KOPT-K1 (cell line): ENCODE results near the gene AKAP6.

Experiments
- H3K27ac ChIP-seq: fragments of 200-600 bp; sonication (generic); 2 replicates; pipeline ENCODE4 v1.5.1; 2016; ENCODE audit warnings: antibody characterized with exemption, mild to moderate bottlenecking, low read depth, low read length; ENCODE audit not compliant: poor library complexity, severe bottlenecking
- H3K36me3 ChIP-seq: fragments of 200-600 bp; sonication (generic); 2 replicates; pipeline ENCODE4 v1.5.1; 2017; ENCODE audit warnings: antibody characterized with exemption, mild to moderate bottlenecking, low read length, moderate library complexity; ENCODE audit not compliant: insufficient read depth
- H3K9me3 ChIP-seq: fragments of 200-600 bp; sonication (generic); 2 replicates; pipeline ENCODE4 v1.5.1; 2017; ENCODE audit warnings: antibody characterized with exemption, low read length, mild to moderate bottlenecking; ENCODE audit not compliant: insufficient read depth, poor library complexity, severe bottlenecking

Gene AKAP6

DNA sequence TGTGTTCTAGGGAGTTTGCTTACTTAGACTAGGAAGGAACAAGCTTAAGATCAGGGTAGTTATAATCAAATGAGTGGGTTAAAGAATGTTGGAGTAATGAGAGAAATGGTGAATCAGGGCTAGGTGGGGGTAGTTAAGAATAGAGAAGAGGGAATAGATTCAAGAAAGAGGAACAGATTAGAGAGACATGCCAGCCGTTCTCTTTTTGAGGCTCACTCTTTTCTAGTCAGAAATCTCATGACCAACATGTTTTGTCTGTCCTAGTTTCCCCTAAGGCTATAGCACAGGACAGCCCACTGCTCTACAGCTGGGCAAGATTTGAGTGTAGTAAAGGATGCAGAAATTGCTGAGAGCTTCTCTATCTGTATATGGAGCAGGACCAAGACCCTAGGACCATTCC is 258.4 kb downstream of the AKAP6 start:
- Histone ChIP-seq H3K36me3 (no peaks in the 10 kb centered on the region), H3K9me3 (no peaks in the 10 kb centered on the region), H3K27ac (no peak overlapping the region)

DNA sequence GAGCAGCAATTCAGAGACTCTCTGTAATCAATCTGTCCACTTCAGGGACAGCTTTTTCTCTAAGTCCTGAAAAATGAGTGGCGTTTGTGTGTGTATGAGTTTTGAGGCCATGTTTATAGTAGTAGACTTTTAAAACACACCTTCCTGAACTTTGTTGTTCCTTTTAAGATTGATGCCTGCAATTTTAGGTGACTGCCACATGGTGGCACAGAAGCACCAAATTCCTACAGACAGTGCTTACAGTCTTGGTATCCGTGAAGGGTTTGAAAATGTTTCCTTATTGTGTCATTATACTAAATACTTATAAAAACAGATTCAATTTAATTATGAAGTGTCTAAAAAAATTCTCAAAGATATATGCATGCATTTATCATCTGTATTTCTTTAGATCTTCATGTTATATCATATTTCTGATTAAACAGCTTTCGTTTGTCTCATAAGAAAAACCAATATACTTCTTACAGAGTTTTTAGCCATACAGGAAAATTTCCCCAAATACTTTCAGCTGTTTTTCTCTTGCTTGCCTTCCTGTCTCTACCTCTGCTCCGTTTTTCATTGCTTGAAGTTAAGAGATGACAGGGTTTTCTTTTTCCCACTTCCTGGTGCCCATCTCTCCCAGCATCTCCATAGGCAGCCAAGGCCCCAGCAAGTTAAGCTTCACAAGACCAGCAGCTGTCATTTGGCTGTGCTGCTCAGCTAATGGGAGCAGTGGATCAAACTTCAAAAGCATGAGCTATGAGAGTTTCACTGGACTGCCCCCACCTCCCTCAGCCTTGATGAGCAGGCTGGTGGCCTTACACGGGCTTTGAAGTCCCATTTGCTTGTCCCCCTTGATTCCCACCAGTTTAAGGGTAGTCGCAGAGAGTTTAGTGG is 259.6 kb downstream of the AKAP6 start:
- Histone ChIP-seq H3K9me3 (no peaks in the 10 kb centered on the region), H3K36me3 (no peaks in the 10 kb centered on the region), H3K27ac (no peak overlapping the region)

DNA sequence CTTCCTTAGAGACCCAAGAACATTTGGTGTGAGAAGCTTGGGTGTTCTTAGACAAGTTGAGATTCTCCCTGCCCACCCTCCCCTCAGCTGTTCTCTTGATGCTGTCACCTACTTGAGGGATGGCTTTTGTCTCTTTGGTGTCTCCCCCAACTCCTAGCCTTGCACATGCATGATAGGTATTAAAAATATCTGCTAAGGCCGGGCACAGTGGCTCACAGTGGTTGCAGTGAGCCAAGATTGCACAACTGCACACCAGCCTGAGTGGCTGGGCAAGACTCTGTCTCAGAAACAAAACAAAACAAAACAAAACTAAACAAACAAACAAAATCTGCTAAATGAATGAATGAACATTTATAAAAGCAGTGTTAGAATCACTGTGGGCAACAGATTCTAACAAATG is 261.1 kb downstream of the AKAP6 start:
- H3K36me3 ChIP-seq, result no peaks in the 10 kb centered on the region
- no peaks in the 10 kb centered on the region for H3K9me3 ChIP-seq
- no peak overlapping the region for H3K27ac ChIP-seq

DNA sequence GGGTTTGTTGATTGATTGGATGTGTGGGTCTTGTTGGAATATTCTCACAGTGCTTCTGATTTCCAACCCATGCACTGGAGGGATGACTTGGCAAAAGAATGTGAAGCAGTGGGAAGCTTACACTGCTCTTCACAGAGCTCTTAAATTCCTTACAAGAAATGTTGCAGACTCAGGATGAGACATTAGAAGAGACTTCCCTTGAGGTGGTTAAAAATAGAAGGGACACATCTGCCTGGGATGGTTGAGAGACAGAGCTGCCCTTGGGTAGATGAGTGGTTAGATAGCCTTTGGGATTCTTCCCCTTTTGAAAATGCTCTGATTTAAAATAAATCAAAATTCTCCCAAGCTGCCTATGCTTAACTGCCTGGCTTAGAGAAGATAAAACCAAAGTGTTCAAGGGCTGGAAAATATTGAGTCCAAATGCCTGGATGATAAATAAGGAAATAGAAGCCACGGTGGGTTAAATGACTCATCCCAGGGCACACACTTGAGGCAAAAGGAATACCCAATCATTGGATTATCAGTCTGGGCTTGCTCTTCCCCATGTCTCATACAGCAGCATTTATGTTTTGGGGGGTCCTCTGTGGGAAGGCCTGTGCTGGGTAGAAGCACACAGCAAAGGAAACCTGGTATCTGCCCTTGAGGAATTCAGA is 264.3 kb downstream of the AKAP6 start:
- no peaks in the 10 kb centered on the region for H3K36me3 ChIP-seq
- H3K9me3 ChIP-seq, result no peaks in the 10 kb centered on the region
- H3K27ac ChIP-seq, result no peak overlapping the region

DNA sequence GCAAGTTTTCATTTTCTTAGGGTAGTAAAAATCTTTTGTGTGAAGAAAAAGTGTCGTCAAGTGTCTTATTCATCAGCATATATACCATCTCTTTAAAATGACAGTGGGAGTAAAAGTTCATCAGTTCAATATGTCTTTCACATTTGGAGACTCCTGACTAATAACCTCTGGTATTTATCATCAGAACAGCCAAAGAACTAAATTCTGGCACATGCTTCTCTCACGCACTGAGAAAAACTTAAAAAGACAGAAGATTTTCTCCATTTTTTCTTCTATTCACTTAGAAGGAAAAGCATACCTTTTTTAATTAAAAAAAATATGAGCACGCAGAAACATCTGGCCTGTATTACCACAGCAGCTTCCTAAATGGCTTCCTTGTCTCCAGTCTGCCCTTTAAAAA is 265.7 kb downstream of the AKAP6 start:
- no peaks in the 10 kb centered on the region for H3K9me3 ChIP-seq
- H3K36me3 ChIP-seq, result no peaks in the 10 kb centered on the region

DNA sequence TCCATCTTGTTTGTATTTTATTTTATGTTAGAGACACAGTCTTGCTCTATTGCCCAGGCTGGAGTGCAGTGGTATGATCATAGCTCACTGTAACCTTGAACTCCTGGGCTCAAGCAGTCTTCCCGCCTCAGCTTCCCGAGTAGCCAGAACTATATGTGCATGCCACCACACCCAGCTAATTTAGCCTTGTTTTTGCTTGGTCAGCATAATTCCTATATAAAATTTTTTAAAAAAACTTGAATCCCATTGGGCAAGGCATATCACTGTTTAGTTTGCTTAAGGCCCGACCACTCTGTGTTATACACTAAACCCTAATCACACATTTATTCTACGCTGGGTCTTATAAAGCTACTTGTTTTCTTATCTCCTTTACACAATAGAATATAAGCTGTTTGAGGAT is 266.4 kb downstream of the AKAP6 start:
- Histone ChIP-seq H3K9me3 (no peaks in the 10 kb centered on the region), H3K27ac (no peak overlapping the region), H3K36me3 (no peaks in the 10 kb centered on the region)

More for the DNA sequence above, 265.7 kb downstream of the AKAP6 start:
- H3K27ac ChIP-seq, result no peak overlapping the region

DNA sequence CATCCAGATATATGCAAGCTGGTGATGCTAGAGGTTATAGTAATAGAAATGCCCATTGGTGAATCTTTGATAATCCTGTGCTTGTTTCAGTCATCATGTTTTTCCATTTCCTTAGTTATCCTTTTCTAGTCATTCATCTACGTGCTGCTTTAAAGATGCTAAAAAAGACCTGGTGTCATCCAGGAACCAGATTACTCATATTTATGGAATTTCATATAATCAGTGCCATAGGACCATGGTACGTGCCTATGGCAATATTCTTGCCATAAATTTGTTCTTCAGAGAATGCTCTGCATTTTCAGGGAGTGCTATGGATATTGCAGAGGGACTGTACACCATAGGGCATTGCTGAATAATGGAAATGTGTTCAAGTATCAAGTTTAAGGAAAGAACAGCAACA is 267.3 kb downstream of the AKAP6 start:
- no peaks in the 10 kb centered on the region for H3K36me3 ChIP-seq
- no peak overlapping the region for H3K27ac ChIP-seq
- H3K9me3 ChIP-seq, result no peaks in the 10 kb centered on the region

DNA sequence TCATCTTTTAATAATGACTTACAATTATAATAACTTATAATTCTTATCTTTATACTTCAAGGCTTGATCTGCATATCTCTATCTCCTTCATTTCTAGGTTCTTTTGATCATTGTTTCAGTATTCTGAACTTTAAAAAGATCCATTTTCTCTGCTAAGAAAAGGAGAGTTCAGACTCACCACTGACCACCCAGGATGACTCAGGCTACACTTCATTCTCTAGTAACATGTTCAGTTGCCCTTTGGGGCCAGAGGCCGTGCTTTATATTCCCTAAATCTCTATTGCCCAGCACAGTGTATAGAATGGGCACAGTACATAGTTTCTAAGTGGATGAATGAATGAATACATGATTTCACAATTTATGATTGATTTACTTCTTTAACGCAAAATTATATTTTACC is 268.7 kb downstream of the AKAP6 start:
- no peak overlapping the region for H3K27ac ChIP-seq
- H3K36me3 ChIP-seq, result no peaks in the 10 kb centered on the region
- no peaks in the 10 kb centered on the region for H3K9me3 ChIP-seq

DNA sequence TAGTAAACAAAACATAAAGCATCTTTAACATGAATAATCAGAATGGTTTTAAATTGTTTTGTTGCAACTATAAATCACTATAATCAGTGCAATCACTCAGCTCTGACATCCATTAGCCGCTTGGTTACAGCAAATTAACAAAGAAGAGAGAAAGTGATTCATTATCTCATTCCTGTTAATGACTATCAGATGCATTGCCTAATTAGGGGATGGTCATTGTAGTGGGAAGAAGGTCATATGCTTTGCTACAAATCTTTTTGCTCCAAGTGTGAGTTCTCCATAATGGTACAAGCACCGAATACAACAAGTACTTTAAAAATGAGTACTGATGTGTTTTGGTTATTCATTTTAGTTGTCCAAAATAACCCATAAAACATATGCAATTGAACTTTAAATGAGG is 272.0 kb downstream of the AKAP6 start:
- H3K9me3 ChIP-seq, result no peaks in the 10 kb centered on the region
- no peaks in the 10 kb centered on the region for H3K36me3 ChIP-seq
- H3K27ac ChIP-seq, result no peak overlapping the region

DNA sequence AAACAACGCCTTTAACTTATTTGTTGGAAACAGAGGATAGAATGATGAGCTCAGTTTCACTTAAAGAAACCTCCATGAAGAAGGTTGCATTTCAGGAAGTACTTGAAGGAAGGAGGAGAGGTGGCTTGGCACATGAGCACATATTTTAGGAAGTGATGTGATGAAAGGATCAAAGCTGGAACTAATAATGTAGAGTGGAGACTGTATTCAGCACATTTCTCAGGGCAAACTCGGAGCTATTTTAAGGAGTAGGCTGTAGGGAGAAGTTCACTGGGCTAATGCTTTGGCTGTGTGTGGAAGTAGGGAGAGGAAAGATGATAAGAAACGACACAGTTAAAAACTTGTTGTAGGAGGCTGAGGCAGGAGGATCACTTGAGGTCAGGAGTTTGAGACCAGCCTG is 272.8 kb downstream of the AKAP6 start:
- Histone ChIP-seq H3K27ac (no peak overlapping the region), H3K36me3 (no peaks in the 10 kb centered on the region)

DNA sequence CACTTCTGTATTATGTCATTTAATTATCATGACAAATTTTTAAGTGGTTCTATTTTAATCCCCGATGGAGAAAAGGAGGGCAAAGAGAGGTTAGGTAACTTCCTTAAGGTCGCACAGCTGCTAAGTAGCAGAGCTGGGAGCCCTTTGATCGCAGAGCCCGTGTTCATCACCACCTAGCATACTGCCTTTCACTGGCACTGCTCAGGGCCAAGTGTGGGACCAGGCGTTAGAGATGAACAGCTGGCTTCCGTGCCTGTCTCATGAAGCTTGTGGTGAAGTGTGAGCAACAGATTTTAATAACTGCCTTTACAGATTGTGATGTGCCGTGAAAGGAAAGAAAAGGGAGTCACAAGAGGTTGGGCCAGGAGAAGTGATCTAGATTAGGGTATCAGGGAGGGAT is 273.6 kb downstream of the AKAP6 start:
- no peaks in the 10 kb centered on the region for H3K9me3 ChIP-seq
- no peak overlapping the region for H3K27ac ChIP-seq
- H3K36me3 ChIP-seq, result no peaks in the 10 kb centered on the region

More for the DNA sequence above, 272.8 kb downstream of the AKAP6 start:
- no peaks in the 10 kb centered on the region for H3K9me3 ChIP-seq

DNA sequence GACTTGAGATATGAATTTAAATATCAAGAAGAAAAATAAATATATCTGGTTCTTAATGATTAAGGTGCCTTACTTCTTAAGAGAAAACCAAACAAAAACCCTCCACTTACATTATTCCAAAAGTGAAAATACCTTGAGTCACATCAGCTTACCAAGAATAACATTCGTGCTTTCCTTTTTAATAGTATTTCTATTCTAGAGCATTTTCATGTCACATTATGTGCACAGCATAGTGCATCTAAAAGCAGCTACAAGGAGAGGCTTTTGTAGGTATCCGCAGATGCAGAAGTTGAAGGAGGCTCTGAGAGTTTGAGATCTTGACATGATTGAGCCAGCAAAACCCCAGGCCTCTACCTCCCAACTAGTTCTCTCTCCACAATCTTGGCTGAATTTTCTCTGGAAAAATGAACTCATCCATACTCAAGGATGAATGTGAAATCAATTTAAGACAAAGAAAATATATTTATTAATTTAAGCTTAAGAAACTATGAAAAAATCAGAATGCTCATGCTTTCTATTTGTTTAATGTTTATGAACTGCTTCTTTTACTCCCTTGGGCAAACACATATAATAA is 275.0 kb downstream of the AKAP6 start:
- no peak overlapping the region for H3K27ac ChIP-seq
- no peaks in the 10 kb centered on the region for H3K36me3 ChIP-seq

DNA sequence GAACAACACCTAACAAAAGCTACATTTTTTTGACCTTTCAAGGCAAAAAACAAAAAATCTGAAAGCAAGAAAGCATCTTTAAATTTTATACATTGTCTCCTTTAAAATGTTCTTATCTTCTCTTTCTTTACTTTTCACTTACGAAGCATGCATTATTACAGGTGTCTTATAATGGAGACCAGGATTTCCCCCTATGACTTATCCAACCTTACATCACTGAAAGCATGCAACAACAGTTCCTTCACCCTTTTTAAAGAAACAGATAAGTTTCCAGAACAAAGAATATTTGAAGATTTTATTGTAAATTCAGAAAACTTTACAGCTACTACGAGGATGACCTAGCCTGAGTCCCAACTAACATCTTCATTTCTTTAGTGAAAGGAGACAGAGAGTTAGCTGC is 277.2 kb downstream of the AKAP6 start:
- Histone ChIP-seq H3K27ac (no peak overlapping the region), H3K36me3 (no peaks in the 10 kb centered on the region), H3K9me3 (no peaks in the 10 kb centered on the region)

More for the DNA sequence above, 275.0 kb downstream of the AKAP6 start:
- H3K9me3 ChIP-seq, result no peaks in the 10 kb centered on the region

DNA sequence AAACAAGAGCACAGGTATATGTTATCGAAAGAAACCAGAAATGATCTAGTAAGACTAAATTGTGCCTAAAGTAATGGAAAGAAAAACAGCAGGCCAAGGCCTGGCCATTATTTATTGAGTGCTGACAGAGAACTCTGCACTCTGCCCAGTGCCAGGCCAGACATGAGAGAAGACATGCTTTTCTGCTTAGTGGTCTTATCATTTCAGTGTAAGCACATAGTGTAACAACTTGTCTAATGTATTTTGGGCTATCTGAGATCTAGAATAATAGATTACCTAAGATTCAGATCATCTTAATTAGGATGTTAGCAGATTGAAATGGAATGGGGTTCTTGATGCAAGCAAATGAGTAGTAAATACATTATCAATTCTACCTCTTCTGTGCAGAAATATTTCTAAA is 278.3 kb downstream of the AKAP6 start:
- H3K9me3 ChIP-seq, result no peaks in the 10 kb centered on the region
- no peaks in the 10 kb centered on the region for H3K36me3 ChIP-seq
- H3K27ac ChIP-seq, result no peak overlapping the region

DNA sequence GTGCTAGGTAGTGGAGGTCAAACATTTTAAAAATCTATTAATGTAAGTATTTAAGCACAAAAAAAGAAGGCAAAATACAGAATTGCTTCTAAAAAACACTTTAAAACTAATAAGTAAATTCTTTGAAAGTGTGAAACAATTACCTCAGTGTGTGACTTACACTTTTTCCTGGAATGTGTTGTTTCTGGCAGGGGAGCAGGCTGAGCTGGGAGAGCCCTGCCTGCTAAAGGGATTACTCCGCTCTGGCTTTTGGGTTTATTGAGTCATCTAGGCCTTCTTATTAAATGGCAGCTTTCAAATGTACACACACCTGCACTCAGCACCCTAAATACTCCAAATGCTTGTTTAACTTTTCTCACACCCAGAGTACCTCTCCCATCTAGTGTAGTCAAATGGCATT is 279.8 kb downstream of the AKAP6 start:
- Histone ChIP-seq H3K36me3 (no peaks in the 10 kb centered on the region), H3K27ac (no peak overlapping the region), H3K9me3 (no peaks in the 10 kb centered on the region)
